ENCODE data around the gene BASP1.
"Not testable (repeated sequence)": the region's sequence is repeated elsewhere in the genome, so short reads cannot be mapped to it uniquely, and the experiment has no call there.

BASP1 gene

DNA sequence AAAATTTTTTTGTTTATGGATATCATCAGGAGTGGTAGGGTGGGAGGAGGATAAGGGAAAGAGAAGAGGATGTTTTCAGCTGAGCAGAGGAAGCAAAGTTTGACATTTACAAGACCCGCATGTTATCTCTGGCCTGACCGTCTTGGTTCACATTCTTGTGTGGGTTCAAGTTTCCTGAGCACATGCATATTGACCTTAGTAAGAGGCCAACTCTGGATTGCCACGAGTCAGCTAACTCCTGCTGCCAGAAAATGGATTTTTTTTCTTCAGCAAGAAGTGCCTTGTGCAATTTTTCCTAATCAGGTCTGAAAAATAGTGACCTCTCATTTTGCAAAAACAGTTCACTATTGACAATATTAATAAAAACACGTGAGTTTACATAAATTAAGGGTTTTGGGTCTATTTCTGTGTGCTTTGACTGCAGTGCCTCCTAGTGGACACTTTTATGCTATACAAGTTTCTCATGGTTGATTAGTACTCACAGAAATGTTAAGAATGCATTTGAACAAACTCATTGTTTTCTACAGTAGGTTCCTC, 27.1 kb upstream of the BASP1 start:
- no peak overlapping the region for H3K27ac ChIP-seq
- DNase-seq (ENCODE audit: low read depth, low spot score), result no peak

GRCh38 chr5:17190799-17191391, 26.5 kb upstream of the BASP1 start:
- DNase-seq (ENCODE audit: low read depth, low spot score), result no peak
- no peak overlapping the region for H3K27ac ChIP-seq

- H3K27ac ChIP-seq; DNase-seq (ENCODE audit: low read depth, low spot score): not testable (repeated sequence)
These were observed 25.9 kb upstream of the BASP1 start for GRCh38 chr5:17191574-17191973.

DNA sequence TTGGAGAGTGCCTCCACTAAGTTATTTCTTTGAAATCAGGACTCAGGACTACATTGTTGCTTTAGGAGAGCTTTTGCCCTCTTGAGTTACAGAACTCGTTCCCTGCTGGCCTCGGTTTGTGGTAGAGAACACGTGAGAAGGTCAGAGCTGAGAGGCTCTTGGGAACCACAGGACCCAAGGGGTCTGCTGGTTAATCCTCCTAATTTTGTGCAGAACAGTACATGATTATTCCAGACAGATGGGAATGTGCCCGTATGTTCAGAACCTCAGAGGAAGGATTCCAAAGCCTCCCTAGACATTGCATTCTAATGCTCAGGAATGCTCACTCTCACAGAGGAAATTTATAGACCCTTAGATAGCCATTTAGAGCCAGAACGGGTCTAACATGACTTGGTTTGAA, 25.2 kb upstream of the BASP1 start:
- no peak overlapping the region for H3K27ac ChIP-seq
- no peak for DNase-seq (ENCODE audit: low read depth, low spot score)

DNA sequence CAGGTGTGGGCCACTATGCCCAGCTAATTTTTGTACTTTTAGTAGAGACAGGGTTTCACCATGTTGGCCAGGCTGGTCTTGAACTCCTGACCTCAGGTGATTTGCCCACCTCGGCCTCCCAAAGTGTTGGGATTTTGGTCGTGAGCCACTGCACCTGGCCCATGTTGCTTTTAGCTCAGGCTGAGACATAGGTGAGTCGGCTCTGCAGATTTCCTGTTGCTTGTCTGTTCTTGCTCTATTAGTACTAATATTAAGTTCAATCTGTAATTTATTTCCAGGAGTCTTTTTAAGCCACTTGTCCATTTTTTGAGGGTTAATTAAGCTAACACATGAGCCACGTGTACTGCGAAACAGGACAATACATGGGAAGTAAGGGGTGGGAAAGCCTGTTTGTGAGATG, 21.4 kb upstream of the BASP1 start:
- no peak for DNase-seq (ENCODE audit: low read depth, low spot score)
- H3K27ac ChIP-seq, result no peak overlapping the region

GRCh38 chr5:17196697-17197096, 20.7 kb upstream of the BASP1 start:
- DNase-seq (ENCODE audit: low read depth, low spot score), result no peak

DNA sequence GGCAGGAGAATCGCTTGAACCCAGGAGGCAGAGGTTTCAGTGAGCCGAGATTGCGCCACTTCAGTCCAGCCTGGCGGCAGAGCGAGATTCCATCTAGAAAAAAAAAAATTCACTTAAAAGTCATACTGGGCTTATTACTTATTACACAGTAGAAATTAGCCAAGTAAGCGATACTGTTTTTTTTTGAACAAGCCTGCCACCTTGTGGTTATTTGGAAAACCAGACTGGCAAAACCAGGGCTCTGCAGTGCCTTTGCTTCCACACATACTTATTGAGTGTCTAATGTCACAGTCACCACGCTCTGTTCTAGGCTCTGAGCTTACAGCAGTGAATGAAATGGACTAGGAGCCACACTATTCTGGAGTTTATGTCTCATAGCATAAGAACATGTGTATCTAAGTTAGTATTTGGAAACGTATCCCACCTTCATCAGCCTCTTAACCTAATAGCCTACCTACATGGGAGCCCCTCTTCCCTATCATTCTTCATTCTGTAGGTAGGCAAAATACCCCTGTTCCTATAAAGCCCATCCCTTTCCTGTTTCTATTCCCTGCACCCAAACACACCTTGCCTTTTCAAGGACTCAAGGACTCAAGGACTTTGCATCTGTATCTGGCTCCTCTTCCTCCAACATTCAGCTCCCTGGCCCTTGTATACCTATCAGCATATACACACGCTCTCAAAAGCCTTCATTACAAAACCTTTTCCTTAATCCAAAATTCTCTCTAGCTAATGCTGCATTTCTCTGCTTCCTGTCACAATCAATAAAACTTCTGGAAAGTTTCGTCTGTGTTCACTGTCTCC, 13.9 kb upstream of the BASP1 start:
- no peak for DNase-seq (ENCODE audit: low read depth, low spot score)

More at GRCh38 chr5:17196697-17197096, 20.7 kb upstream of the BASP1 start:
- H3K27ac ChIP-seq, result no peak overlapping the region

GRCh38 chr5:17204133-17204489, 13.3 kb upstream of the BASP1 start:
- no peak for DNase-seq (ENCODE audit: low read depth, low spot score)

More for the DNA sequence above, 13.9 kb upstream of the BASP1 start:
- no peak overlapping the region for H3K27ac ChIP-seq

DNA sequence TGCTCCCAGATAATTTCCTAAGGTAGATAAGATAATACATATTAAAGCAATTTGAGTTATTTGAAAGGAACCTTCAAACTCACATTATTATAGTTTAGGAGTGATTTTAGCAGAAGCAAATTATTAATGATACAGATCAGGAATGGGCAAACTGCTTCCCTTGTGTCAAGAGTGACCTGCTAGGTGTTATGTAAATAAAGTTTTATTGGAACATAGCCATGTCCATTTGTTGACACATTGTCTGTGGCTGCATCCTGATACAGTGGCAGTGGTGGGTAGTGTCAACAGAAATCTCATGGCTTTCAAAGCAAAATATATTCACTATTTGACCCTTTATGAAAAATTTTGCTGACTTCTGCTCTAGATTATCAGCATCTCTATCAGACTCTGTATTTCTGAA, 11.4 kb upstream of the BASP1 start:
- no peak for DNase-seq (ENCODE audit: low read depth, low spot score)
- no peak overlapping the region for H3K27ac ChIP-seq

More at GRCh38 chr5:17204133-17204489, 13.3 kb upstream of the BASP1 start:
- H3K27ac ChIP-seq, result no peak overlapping the region

- no peak for DNase-seq (ENCODE audit: low read depth, low spot score)
- H3K27ac ChIP-seq, result no peak overlapping the region
These were observed 5.2 kb upstream of the BASP1 start for GRCh38 chr5:17212191-17212590.

DNA sequence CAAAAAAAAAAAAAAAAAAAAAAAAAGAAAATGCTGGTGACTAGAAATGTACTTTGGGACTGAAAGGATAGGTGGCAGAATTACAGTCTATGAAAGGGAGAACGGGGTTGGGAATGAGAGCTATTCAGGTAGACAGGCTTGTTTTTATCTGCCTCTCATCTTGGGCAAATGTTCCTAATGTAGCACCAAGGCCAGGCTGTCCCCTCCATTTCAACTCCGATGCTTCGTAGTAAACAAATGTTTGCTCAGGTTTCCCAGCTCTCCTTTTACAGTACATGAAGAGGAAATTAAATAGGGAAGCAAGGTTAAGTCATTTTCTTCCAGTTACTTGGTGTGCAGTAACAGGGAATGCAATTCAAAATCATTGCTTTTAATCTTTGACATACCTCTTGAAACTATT, 4.4 kb upstream of the BASP1 start:
- no peak overlapping the region for H3K27ac ChIP-seq
- no peak for DNase-seq (ENCODE audit: low read depth, low spot score)

GRCh38 chr5:17213938-17214337, 3.5 kb upstream of the BASP1 start:
- H3K27ac ChIP-seq, result no peak overlapping the region
- no peak for DNase-seq (ENCODE audit: low read depth, low spot score)

DNA sequence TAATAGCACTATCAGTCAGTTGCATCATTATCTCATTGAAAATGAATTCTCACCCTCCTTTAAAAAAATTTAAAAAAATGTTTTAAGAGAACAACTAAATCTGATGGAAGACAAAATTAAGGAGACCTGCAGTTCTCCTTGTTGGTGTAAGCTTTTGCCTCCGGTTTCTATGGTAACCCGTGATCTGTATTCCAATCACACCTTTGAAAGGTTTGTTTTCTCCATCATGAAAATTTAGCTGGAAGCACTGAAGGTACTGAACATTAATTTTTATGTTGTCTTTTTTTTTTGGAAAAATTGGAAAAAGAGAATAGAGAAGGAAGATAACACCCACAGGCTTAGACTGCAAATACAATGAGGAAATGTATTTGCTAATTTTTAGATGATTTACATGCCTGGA, 2.5 kb upstream of the BASP1 start:
- H3K27ac ChIP-seq, result no peak overlapping the region
- no peak for DNase-seq (ENCODE audit: low read depth, low spot score)

- H3K27ac ChIP-seq, result no peak overlapping the region
- no peak for DNase-seq (ENCODE audit: low read depth, low spot score)
These were observed 2.1 kb upstream of the BASP1 start for GRCh38 chr5:17215361-17215760.

DNA sequence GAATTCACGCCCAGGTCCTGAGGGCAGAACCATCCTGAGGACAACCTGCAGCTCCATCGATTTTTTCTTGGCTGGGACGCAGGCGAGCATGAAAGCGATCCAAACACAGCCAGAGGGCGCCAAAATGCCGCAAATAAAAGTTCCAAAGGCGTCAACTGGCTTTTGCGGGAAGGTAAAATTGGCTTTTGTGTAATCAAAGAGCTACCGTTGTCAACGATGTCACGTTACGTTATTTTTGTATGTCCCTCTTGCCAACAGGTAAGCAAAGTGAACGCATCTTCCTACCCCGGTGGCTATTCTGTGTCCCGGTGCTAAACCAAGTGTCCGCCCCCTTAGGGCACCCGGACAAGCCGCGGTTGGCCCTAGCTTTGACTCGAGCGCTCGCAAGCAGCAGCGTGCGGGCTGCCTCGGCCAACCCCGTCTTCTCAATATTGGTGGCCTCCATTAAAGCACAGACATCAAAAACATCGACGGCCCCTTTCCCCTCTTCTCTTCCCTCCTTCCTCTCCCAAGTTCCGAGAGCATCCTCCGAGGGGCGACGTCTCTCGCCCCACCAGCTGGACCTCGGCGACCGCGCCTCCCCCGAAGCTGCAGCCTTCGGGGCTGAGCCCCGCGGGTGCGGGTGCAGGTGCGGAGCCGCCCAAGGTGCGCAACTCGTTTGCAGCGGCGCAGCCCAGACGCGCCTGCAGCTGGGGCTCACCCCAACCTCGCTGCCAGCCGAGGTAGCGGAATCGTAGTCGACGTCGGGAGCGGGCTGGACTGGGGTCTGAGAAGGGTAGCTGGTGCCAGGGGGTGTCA, 1.1 kb upstream of the BASP1 start:
- DNase-seq (ENCODE audit: low read depth, low spot score), result peak; percentile 39
- peak overlapping the region; percentile 26 for H3K27ac ChIP-seq

- no peak for DNase-seq (ENCODE audit: low read depth, low spot score)
- H3K27ac ChIP-seq, result peak overlapping the region; percentile 26
These were observed 398 bp upstream of the BASP1 start for GRCh38 chr5:17216974-17217492.

- peak overlapping the region; percentile 71 for H3K27ac ChIP-seq
- no peak for DNase-seq (ENCODE audit: low read depth, low spot score)
These were observed 1.0 kb downstream of the BASP1 start for GRCh38 chr5:17218353-17219005.

- DNase-seq (ENCODE audit: low read depth, low spot score), result no peak
- peak overlapping the region; percentile 71 for H3K27ac ChIP-seq
These were observed 1.6 kb downstream of the BASP1 start for GRCh38 chr5:17219006-17219422.

DNA sequence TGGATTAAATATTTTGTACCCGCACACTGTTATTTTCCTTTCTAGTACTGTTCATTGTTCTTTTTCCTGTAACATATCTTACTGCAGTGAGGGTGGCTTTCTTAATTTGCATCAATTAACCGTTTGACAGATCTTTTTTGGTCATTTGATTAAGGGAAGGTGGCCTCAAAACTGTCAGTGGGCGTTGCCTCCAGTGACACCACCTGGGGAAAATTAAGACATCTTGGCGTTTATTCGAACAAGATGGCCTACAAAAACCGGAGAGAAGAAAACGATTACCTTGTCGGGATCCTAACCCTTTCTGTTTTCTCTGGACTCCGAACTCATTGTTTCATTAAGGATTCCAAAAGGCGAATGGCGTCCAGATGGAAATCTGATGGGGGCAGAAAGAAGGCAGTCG, 2.0 kb downstream of the BASP1 start:
- no peak for DNase-seq (ENCODE audit: low read depth, low spot score)
- H3K27ac ChIP-seq, result no peak overlapping the region

DNA sequence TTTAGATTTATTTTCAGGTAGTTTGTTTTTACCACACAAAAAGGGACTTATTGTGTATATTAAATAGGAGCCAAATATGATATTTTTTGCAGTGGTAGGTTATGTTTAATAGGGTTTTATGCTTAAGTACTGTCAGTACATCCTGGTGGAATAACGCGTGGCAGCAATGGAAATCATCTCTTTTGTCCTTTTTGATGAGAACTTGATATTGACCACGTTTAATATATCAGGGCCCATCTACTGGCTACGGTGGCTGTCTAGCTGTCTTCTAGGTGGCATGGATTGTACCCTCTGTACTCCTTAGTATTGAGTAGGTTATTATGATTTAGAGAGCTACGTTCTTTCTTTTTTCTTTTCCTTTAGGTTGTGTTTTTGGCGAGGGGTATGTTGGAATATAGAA, 2.6 kb downstream of the BASP1 start:
- no peak overlapping the region for H3K27ac ChIP-seq
- no peak for DNase-seq (ENCODE audit: low read depth, low spot score)

All from epithelial cell of prostate (primary cell).